ENCODE measurements around the gene SYTL3. TPM values are rescaled to one million over a fixed set of nuclear protein-coding genes. Genes with fewer than 3 reads are reported as not detected.

Gene SYTL3
- total and polyA plus RNA-seq, 9 of the 15 experiments (the other 6 are each of a cell fraction or from before 2014, with no cell fraction given): 0.04 to 0.46 (median 0.17) TPM; not detected in 1

DNA sequence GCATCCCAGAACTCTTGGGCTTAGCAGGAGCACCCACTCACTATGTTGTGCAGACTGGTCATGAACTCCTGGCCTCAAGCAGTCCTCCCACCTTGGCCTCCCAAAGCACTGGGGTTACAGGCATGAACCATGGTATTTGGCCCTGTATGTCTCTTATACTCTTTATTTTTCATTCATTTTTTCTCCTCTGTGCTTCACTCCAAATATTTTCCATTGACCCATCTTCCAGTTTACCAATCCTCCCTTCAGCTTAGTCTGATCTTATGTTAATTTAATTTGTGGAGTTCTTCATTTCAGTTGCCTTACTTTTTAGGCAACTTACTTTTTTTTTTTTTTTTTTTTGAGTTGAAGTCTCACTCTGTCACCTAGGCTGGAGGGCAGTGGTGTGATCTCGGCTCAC, 89.8 kb downstream of the SYTL3 start:
- H3K4me2 ChIP-seq (ENCODE audit: insufficient read depth, low read length): no peak overlapping the region
- no peaks in the 10 kb centered on the region for H3K36me3 ChIP-seq (ENCODE audit: control insufficient read depth, insufficient read depth, low read length)
- WGBS (ENCODE audit: insufficient coverage, low coverage, missing lambda C conversion rate): 14% methylated on average over 1 of the region's 1 CpG
- H3K9ac ChIP-seq (ENCODE audit: insufficient read depth in 1 of 2, low read depth in 2 of 2, low read length in 2 of 2): no peak overlapping the region
- H3K4me1 ChIP-seq (replicated peaks in 1 of 2; ENCODE audit: control insufficient read depth in 2 of 2, insufficient read depth in 2 of 2, low read length in 2 of 2): no peaks in the 10 kb centered on the region; a peak in 2 of 5 replicates
- H3K27me3 ChIP-seq (ENCODE audit: control insufficient read depth in 2 of 2, insufficient read depth in 2 of 2, low read length in 2 of 2): peaks cover 3 to 21% of the 10 kb centered on the region in 2 experiments; a peak in 2 of 5 replicates
- intact Hi-C loops (cut with micrococcal nuclease) (no loop called here), in situ Hi-C loops (cut with MboI) (no loop called here)
- H3K9me3 ChIP-seq (replicated peaks; ENCODE audit: control insufficient read depth, insufficient read depth, low read depth, low read length): peaks cover 10% of the 10 kb centered on the region
- no peaks in the 10 kb centered on the region for H3K79me2 ChIP-seq (ENCODE audit: control insufficient read depth, insufficient read depth, low read length)
- DNase-seq (ENCODE audit: extremely low read depth in 1 of 4, low spot score in 3 of 4) (no peak), FAIRE-seq (no peak), ATAC-seq (no peak)
- H2AFZ ChIP-seq (ENCODE audit: low read depth, low read length): no peak overlapping the region
- H3K9me1 ChIP-seq (ENCODE audit: control insufficient read depth, insufficient read depth, low read length): no peaks in the 10 kb centered on the region
- POLR2A ChIA-PET: no interaction called here
- CTCF ChIA-PET (ENCODE audit: low intra/inter-chr PET ratio): no interaction called here
- no peaks in the 10 kb centered on the region for H4K20me1 ChIP-seq (replicated peaks; ENCODE audit: control insufficient read depth, insufficient read depth, low read length)
- BruUV-seq (replicated peaks): no TSS peak
- H3K27ac ChIP-seq (ENCODE audit: extremely low read depth, low read depth, low read length): no peak overlapping the region
- no peak overlapping the region for H3K4me3 ChIP-seq
- TF ChIP-seq PTBP1 (IDR thresholded peaks at IDR 0.05; ENCODE audit: low read depth, low read length): no peak
- no peak for TF ChIP-seq HNRNPLL (IDR thresholded peaks at IDR 0.05; ENCODE audit: low read depth, low read length, poor library complexity, severe bottlenecking)
- TF ChIP-seq ZBTB7A (IDR thresholded peaks at IDR 0.05; ENCODE audit: borderline replicate concordance, control insufficient read depth, low read depth, low read length): no peak
- TF ChIP-seq, protein P1, sequence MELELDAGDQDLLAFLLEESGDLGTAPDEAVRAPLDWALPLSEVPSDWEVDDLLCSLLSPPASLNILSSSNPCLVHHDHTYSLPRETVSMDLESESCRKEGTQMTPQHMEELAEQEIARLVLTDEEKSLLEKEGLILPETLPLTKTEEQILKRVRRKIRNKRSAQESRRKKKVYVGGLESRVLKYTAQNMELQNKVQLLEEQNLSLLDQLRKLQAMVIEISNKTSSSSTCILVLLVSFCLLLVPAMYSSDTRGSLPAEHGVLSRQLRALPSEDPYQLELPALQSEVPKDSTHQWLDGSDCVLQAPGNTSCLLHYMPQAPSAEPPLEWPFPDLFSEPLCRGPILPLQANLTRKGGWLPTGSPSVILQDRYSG (tag; conservative IDR thresholded peaks at IDR 0.05; ENCODE audit: low read depth): no peak
- TF ChIP-seq, protein P2, sequence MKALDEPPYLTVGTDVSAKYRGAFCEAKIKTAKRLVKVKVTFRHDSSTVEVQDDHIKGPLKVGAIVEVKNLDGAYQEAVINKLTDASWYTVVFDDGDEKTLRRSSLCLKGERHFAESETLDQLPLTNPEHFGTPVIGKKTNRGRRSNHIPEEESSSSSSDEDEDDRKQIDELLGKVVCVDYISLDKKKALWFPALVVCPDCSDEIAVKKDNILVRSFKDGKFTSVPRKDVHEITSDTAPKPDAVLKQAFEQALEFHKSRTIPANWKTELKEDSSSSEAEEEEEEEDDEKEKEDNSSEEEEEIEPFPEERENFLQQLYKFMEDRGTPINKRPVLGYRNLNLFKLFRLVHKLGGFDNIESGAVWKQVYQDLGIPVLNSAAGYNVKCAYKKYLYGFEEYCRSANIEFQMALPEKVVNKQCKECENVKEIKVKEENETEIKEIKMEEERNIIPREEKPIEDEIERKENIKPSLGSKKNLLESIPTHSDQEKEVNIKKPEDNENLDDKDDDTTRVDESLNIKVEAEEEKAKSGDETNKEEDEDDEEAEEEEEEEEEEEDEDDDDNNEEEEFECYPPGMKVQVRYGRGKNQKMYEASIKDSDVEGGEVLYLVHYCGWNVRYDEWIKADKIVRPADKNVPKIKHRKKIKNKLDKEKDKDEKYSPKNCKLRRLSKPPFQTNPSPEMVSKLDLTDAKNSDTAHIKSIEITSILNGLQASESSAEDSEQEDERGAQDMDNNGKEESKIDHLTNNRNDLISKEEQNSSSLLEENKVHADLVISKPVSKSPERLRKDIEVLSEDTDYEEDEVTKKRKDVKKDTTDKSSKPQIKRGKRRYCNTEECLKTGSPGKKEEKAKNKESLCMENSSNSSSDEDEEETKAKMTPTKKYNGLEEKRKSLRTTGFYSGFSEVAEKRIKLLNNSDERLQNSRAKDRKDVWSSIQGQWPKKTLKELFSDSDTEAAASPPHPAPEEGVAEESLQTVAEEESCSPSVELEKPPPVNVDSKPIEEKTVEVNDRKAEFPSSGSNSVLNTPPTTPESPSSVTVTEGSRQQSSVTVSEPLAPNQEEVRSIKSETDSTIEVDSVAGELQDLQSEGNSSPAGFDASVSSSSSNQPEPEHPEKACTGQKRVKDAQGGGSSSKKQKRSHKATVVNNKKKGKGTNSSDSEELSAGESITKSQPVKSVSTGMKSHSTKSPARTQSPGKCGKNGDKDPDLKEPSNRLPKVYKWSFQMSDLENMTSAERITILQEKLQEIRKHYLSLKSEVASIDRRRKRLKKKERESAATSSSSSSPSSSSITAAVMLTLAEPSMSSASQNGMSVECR (CRISPR knock-in tag; IDR thresholded peaks at IDR 0.05): no peak
- no peak for TF ChIP-seq CBFA2T2 (conservative IDR thresholded peaks at IDR 0.05)
- no peak for TF ChIP-seq E2F3 (CRISPR knock-in tag; IDR thresholded peaks at IDR 0.05)
- TF ChIP-seq, protein P3, sequence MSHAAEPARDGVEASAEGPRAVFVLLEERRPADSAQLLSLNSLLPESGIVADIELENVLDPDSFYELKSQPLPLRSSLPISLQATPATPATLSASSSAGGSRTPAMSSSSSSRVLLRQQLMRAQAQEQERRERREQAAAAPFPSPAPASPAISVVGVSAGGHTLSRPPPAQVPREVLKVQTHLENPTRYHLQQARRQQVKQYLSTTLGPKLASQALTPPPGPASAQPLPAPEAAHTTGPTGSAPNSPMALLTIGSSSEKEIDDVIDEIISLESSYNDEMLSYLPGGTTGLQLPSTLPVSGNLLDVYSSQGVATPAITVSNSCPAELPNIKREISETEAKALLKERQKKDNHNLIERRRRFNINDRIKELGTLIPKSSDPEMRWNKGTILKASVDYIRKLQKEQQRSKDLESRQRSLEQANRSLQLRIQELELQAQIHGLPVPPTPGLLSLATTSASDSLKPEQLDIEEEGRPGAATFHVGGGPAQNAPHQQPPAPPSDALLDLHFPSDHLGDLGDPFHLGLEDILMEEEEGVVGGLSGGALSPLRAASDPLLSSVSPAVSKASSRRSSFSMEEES (CRISPR knock-in tag; IDR thresholded peaks at IDR 0.05): no peak
- peak in 1 of 2 experiments; percentile 74; a peak in 2 of 3 replicates for TF ChIP-seq CBX3 (IDR thresholded peaks at IDR 0.05; ENCODE audit: borderline replicate concordance in 1 of 2, low read length in 2 of 2)
- no peak for TF ChIP-seq SLC30A9 (CRISPR knock-in tag; IDR thresholded peaks at IDR 0.05)
- no peak for TF ChIP-seq KAT2B (IDR thresholded peaks at IDR 0.05; ENCODE audit: low read depth, low read length)
- peak; percentile 56; the same call in 1 of the 2 replicates for TF ChIP-seq ZFP30 (CRISPR knock-in tag; IDR thresholded peaks at IDR 0.05; ENCODE audit: borderline replicate concordance)
- no peak for TF ChIP-seq HDAC2 (IDR thresholded peaks at IDR 0.05)
- TF ChIP-seq, protein P4, sequence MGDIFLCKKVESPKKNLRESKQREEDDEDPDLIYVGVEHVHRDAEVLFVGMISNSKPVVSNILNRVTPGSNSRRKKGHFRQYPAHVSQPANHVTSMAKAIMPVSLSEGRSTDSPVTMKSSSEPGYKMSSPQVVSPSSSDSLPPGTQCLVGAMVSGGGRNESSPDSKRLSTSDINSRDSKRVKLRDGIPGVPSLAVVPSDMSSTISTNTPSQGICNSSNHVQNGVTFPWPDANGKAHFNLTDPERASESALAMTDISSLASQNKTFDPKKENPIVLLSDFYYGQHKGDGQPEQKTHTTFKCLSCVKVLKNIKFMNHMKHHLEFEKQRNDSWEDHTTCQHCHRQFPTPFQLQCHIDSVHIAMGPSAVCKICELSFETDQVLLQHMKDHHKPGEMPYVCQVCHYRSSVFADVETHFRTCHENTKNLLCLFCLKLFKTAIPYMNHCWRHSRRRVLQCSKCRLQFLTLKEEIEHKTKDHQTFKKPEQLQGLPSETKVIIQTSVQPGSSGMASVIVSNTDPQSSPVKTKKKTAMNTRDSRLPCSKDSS (IDR thresholded peaks at IDR 0.05; ENCODE audit: low read depth, partially characterized antibody): peak; percentile 14
- no peak for TF ChIP-seq ZNF174 (CRISPR knock-in tag; IDR thresholded peaks at IDR 0.05)

Data from K562 (cell line).